RKO (cell line): ENCODE data around the gene CDK3.

ENCODE experiments used
- DNase-seq: peaks from one replicate; pipeline ENCODE4 v3.0.0-alpha.2; 2016; ENCODE audit warnings: low spot score

Gene CDK3

GRCh38 chr17:76014100-76014924, 13.7 kb downstream of the CDK3 start:
- DNase-seq = peak; percentile 49

- no peak for DNase-seq
Measured at GRCh38 chr17:76014925-76015261, 14.2 kb downstream of the CDK3 start.

GRCh38 chr17:76017481-76018339, 17.1 kb downstream of the CDK3 start:
- DNase-seq = no peak

- no peak for DNase-seq
Measured at GRCh38 chr17:76018340-76018680, 17.7 kb downstream of the CDK3 start.

GRCh38 chr17:76018801-76019200, 18.1 kb downstream of the CDK3 start:
- no peak for DNase-seq

- no peak for DNase-seq
Measured at GRCh38 chr17:76019833-76020467, 19.3 kb downstream of the CDK3 start.

GRCh38 chr17:76022285-76022684, 21.6 kb downstream of the CDK3 start:
- DNase-seq = no peak

- no peak for DNase-seq
Measured at GRCh38 chr17:76022973-76023899, 22.6 kb downstream of the CDK3 start.

GRCh38 chr17:76023900-76024237, 23.2 kb downstream of the CDK3 start:
- DNase-seq = no peak

GRCh38 chr17:76024353-76024752, 23.7 kb downstream of the CDK3 start:
- no peak for DNase-seq

GRCh38 chr17:76025294-76025693, 24.6 kb downstream of the CDK3 start:
- no peak for DNase-seq

GRCh38 chr17:76026714-76027158, 26.1 kb downstream of the CDK3 start:
- DNase-seq = peak; percentile 30

- DNase-seq = peak; percentile 83
Measured at GRCh38 chr17:76027159-76027839, 26.6 kb downstream of the CDK3 start, which contains the start of gene EVPL. EVPL (minus strand) TSS chr17:76027306; CDS start chr17:76027198, 108 bp downstream.

GRCh38 chr17:76032073-76032779, 31.6 kb downstream of the CDK3 start:
- no peak for DNase-seq

GRCh38 chr17:76032780-76033108, 32.1 kb downstream of the CDK3 start:
- DNase-seq = no peak

- DNase-seq = no peak
Measured at GRCh38 chr17:76033139-76033538, 32.5 kb downstream of the CDK3 start.

- no peak for DNase-seq
Measured at GRCh38 chr17:76034428-76035350, 34.0 kb downstream of the CDK3 start.

- DNase-seq = no peak
Measured at GRCh38 chr17:76036497-76037261, 36.0 kb downstream of the CDK3 start.

- DNase-seq = no peak
Measured at GRCh38 chr17:76038050-76038449, 37.4 kb downstream of the CDK3 start.
